K562 (cell line): ENCODE results near the gene ALDOB. TPM values are rescaled to one million over a fixed set of nuclear protein-coding genes. Genes with fewer than 3 reads are reported as not detected.

ENCODE experiments used
- ATAC-seq: fragments of 200-7000 bp; cut with Tn5 transposase; 3 replicates; pipeline ENCODE4 v1.9.1; 2020; ENCODE audit warnings: moderate library complexity
- BruUV-seq: library from RNA; stranded (reverse); fragments of 400-500 nt; replicated peaks from 2 replicates; lab custom pipeline; 2021; lab: Mats Ljungman, UMichigan
- CTCF ChIA-PET: fragments of 300-600 bp; formaldehyde crosslinking; extraction: SDS; loops from one replicate; lab custom pipeline; 2021; ENCODE audit warnings: low intra/inter-chr PET ratio; lab: Yijun Ruan, JAX
- POLR2A ChIA-PET: fragments of 300-600, 350-650 bp; sonication (Branson Sonifier 250); formaldehyde crosslinking; extraction: SDS; loops from one replicate; lab custom pipeline; 2021; ENCODE audit warnings: antibody characterized with exemption, inconsistent platforms; lab: Yijun Ruan, JAX
- DNase-seq, 4 experiments: peaks; one replicate each; pipeline versions ENCODE4 v3.0.0 to v3.0.0-alpha.2; 2011 to 2018; ENCODE audit warnings: low spot score in 3 of 4, mixed read lengths in 3 of 4; ENCODE audit errors: extremely low read depth in 1 of 4
- FAIRE-seq: peaks from 2 replicates; lab custom pipeline; 2011; peaks lifted over from hg19 to GRCh38; lab: Jason Lieb, UNC
- H2AFZ ChIP-seq: 2 replicates; pipeline ENCODE4 v1.6.0; 2011; ENCODE audit warnings: low read depth, low read length, control low read depth, inconsistent platforms
- H3K27ac ChIP-seq: fragments of 200-600 bp; 3 replicates; pipeline ENCODE4 v1.8.0; 2011; ENCODE audit warnings: low read depth, mild to moderate bottlenecking, control low read depth, inconsistent platforms, low read length, moderate library complexity, mixed read lengths; ENCODE audit errors: extremely low read depth
- H3K27me3 ChIP-seq, 2 experiments: fragments of 300-600 bp in 1 of 2; 2 replicates in 1 of 2; 3 replicates in 1 of 2; pipeline versions ENCODE4 v1.6.0 to v1.8.0; 2011; ENCODE audit warnings: inconsistent platforms in 2 of 2, low read length in 2 of 2, mild to moderate bottlenecking in 1 of 2, mixed read lengths in 1 of 2, moderate library complexity in 1 of 2; ENCODE audit not compliant: control insufficient read depth in 2 of 2, insufficient read depth in 2 of 2
- H3K36me3 ChIP-seq: fragments of 300-600 bp; 3 replicates; pipeline ENCODE4 v1.8.0; 2011; ENCODE audit warnings: mild to moderate bottlenecking, low read length, inconsistent platforms; ENCODE audit not compliant: control insufficient read depth, insufficient read depth
- H3K4me1 ChIP-seq, 2 experiments: fragments of 200-600 bp in 1 of 2; replicated peaks in 1 of 2; 2 replicates in 1 of 2; 3 replicates in 1 of 2; pipeline versions ENCODE4 v1.5.1 to v1.8.0; 2011; ENCODE audit warnings: inconsistent platforms in 2 of 2, low read length in 2 of 2, mild to moderate bottlenecking in 1 of 2, mixed read lengths in 1 of 2, moderate library complexity in 1 of 2; ENCODE audit not compliant: control insufficient read depth in 2 of 2, insufficient read depth in 2 of 2
- H3K4me2 ChIP-seq: 2 replicates; pipeline ENCODE4 v1.6.1; 2011; ENCODE audit warnings: low read length, control low read depth, inconsistent platforms, mixed read lengths; ENCODE audit not compliant: insufficient read depth
- H3K4me3 ChIP-seq: fragments of 200-600 bp; sonication (generic), shearing (Covaris generic); 2 replicates; pipeline ENCODE4 v1.5.1; 2016; ENCODE audit warnings: control low read depth, inconsistent platforms
- H3K79me2 ChIP-seq: fragments of 200-600 bp; 3 replicates; pipeline ENCODE4 v1.8.0; 2011; ENCODE audit warnings: low read length, inconsistent platforms; ENCODE audit not compliant: control insufficient read depth, insufficient read depth
- H3K9ac ChIP-seq, 2 experiments: 2 replicates each; pipeline versions ENCODE4 v1.6.0 to v1.6.1; 2011; ENCODE audit warnings: low read depth in 2 of 2, low read length in 2 of 2, control low read depth in 1 of 2, inconsistent platforms in 1 of 2, mild to moderate bottlenecking in 1 of 2, mixed read lengths in 1 of 2; ENCODE audit not compliant: insufficient read depth in 1 of 2
- H3K9me1 ChIP-seq: one replicate; pipeline ENCODE4 v1.6.0; 2011; ENCODE audit warnings: inconsistent platforms, mild to moderate bottlenecking, low read length, moderate library complexity; ENCODE audit not compliant: control insufficient read depth, insufficient read depth
- H3K9me3 ChIP-seq: replicated peaks from 2 replicates; pipeline ENCODE4 v1.5.1; 2011; ENCODE audit warnings: low read depth, low read length, inconsistent platforms; ENCODE audit not compliant: control insufficient read depth, insufficient read depth
- H4K20me1 ChIP-seq: replicated peaks from 2 replicates; pipeline ENCODE4 v1.6.1; 2011; ENCODE audit warnings: low read length, inconsistent platforms, mixed read lengths; ENCODE audit not compliant: control insufficient read depth, insufficient read depth
- CBX8 ChIP-seq: fragments of 200-600 bp; sonication (generic); IDR thresholded peaks from 2 replicates; pipeline ENCODE4 v1.6.1; 2012; ENCODE audit warnings: borderline replicate concordance, mixed run types, low read depth, mild to moderate bottlenecking, moderate library complexity, mixed read lengths, low read length, control low read depth, inconsistent platforms; ENCODE audit not compliant: poor library complexity, severe bottlenecking; ENCODE audit errors: extremely low read depth
- EGR1 ChIP-seq: fragments of 450-650 bp; conservative IDR thresholded peaks from 2 replicates; pipeline ENCODE4 v1.6.1; 2017; ENCODE audit warnings: mild to moderate bottlenecking
- HNRNPLL ChIP-seq: fragments of 200-400 bp; formaldehyde crosslinking; IDR thresholded peaks from 2 replicates; pipeline ENCODE4 v1.6.1; 2017; ENCODE audit warnings: low read length, low read depth, mild to moderate bottlenecking; ENCODE audit not compliant: poor library complexity, severe bottlenecking
- MECOM ChIP-seq: fragments of 250-450 bp; sonication (Bioruptor Pico); IDR thresholded peaks from 2 replicates; pipeline ENCODE4 v1.8.0; 2022; ENCODE audit warnings: inconsistent platforms
- ZNF212 ChIP-seq: fragments of 450-650 bp; formaldehyde crosslinking; IDR thresholded peaks from 2 replicates; pipeline ENCODE4 v1.4.0; 2020; ENCODE audit warnings: mild to moderate bottlenecking
- ZNF561 ChIP-seq: fragments of 450-650 bp; formaldehyde crosslinking; conservative IDR thresholded peaks from 2 replicates; pipeline ENCODE4 v1.4.0; 2020; ENCODE audit warnings: mild to moderate bottlenecking, moderate library complexity
- in situ Hi-C: fragments of 300-500 bp; cut with MboI; formaldehyde crosslinking; loops from 4 replicates; pipeline ENCODE4 v1.15.0; 2018; ENCODE audit warnings: inconsistent platforms, mixed read lengths
- intact Hi-C: fragments of 100-400 bp; cut with micrococcal nuclease; formaldehyde crosslinking; loops from 2 replicates; pipeline ENCODE4 v1.14.2; 2022
- polyA plus RNA-seq, 8 experiments: library from polyadenylated mRNA; depleted of rRNA in 4 of 8; stranded (reverse) in 5 of 8; unstranded in 3 of 8; fragments of >200 nt; fragmentation: Nextera tagmentation in 2 of 8; fragmentation: Illumina TruSeq in 1 of 8; extraction: Ambion mirVana in 2 of 8; extraction: Trizol in 1 of 8; gene quantifications; 2 replicates each; pipeline versions ENCODE4 v1.2.1 to v1.2.3, GENCODE V29; 2011 to 2014; ENCODE audit warnings: inconsistent platforms in 1 of 8, missing spikeins in 1 of 8
- total RNA-seq, 7 experiments: library from RNA; depleted of rRNA in 6 of 7; stranded (reverse); fragments of >200 nt in 6 of 7; fragmentation: Illumina TruSeq in 2 of 7; extraction: Trizol in 2 of 7; gene quantifications; 2 replicates each; pipeline versions ENCODE4 v1.2.1 to v1.2.3, GENCODE V29; 2011 to 2021; ENCODE audit warnings: low replicate concordance in 1 of 7
- TF ChIP-seq, protein P1 (sequence below), 3 experiments: IDR thresholded peaks in 2 of 3; conservative IDR thresholded peaks in 1 of 3; 2 replicates each; pipeline ENCODE4 v1.5.1; 2011 to 2012; ENCODE audit warnings: low read length in 3 of 3, mild to moderate bottlenecking in 3 of 3, control low read depth in 2 of 3, improper control_type of control experiment in 1 of 3, inconsistent platforms in 1 of 3, low read depth in 1 of 3, mixed read lengths in 1 of 3, moderate library complexity in 1 of 3; ENCODE audit not compliant: insufficient read depth in 2 of 3
- TF ChIP-seq, protein P2 (sequence below): sonication (generic); formaldehyde crosslinking; IDR thresholded peaks from 2 replicates; pipeline ENCODE4 v1.8.0; 2022; ENCODE audit warnings: mild to moderate bottlenecking, missing genetic modification reagents
- TF ChIP-seq, protein P3 (sequence below), 2 experiments: fragments of 450-650 bp in 1 of 2; sonication (generic) in 1 of 2; formaldehyde crosslinking; conservative IDR thresholded peaks; 2 replicates each; pipeline versions ENCODE4 v1.4.0 to v1.8.1; 2020 to 2022; ENCODE audit warnings: mild to moderate bottlenecking in 1 of 2, missing genetic modification reagents in 1 of 2
- TF ChIP-seq, protein P4 (sequence below): sonication (generic); formaldehyde crosslinking; IDR thresholded peaks from 2 replicates; pipeline ENCODE4 v1.8.0; 2022; ENCODE audit warnings: missing genetic modification reagents, mild to moderate bottlenecking, borderline replicate concordance
- TF ChIP-seq, protein P5 (sequence below): fragments of 450-650 bp; IDR thresholded peaks from 2 replicates; pipeline ENCODE4 v1.6.1; 2014; ENCODE audit warnings: low read depth, mild to moderate bottlenecking, moderate library complexity, borderline replicate concordance

The ALDOB gene
- total and polyA plus RNA-seq, 9 of the 15 experiments (the other 6 are each of a cell fraction or from before 2014, with no cell fraction given), result 0.80 TPM; not detected in 8

DNA sequence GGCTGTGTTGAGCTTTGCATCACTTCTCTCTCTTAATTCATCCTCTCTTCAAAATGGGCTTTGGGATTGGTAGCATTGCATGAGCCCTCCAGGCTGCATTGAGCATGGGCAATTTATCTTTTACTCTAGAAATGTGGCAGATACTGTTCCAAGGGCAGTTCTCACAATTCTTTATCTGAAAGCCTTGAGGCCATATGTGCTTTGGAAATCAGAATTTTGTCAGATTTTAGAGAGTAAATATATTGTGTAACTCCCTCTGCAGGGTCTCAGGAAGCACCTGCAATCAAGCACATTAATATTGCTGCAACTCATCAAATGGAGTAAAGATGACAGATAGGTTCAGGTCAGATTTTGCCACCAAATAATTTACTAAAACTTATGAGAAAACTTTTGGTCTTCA is 17.6 kb downstream of the ALDOB start:
- Histone ChIP-seq H3K4me3 (no peak overlapping the region), H3K9me3 (no peaks in the 10 kb centered on the region), H4K20me1 (no peaks in the 10 kb centered on the region), H3K4me1 (no peaks in the 10 kb centered on the region), H3K79me2 (no peaks in the 10 kb centered on the region), H3K9me1 (no peaks in the 10 kb centered on the region), H3K4me2 (no peak overlapping the region), H3K9ac (no peak overlapping the region), H3K36me3 (no peaks in the 10 kb centered on the region), H3K27me3 (peaks cover 0 to 2% of the 10 kb centered on the region in 2 experiments; a peak in 1 of 5 replicates), H3K27ac (no peak overlapping the region), H2AFZ (no peak overlapping the region)
- TF ChIP-seq ZNF561 (CRISPR knock-in tag), result no peak
- no peak for TF ChIP-seq EGR1
- TF ChIP-seq, protein P1, sequence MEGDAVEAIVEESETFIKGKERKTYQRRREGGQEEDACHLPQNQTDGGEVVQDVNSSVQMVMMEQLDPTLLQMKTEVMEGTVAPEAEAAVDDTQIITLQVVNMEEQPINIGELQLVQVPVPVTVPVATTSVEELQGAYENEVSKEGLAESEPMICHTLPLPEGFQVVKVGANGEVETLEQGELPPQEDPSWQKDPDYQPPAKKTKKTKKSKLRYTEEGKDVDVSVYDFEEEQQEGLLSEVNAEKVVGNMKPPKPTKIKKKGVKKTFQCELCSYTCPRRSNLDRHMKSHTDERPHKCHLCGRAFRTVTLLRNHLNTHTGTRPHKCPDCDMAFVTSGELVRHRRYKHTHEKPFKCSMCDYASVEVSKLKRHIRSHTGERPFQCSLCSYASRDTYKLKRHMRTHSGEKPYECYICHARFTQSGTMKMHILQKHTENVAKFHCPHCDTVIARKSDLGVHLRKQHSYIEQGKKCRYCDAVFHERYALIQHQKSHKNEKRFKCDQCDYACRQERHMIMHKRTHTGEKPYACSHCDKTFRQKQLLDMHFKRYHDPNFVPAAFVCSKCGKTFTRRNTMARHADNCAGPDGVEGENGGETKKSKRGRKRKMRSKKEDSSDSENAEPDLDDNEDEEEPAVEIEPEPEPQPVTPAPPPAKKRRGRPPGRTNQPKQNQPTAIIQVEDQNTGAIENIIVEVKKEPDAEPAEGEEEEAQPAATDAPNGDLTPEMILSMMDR (IDR thresholded peaks at IDR 0.05 in 2 of 3, conservative IDR thresholded peaks at IDR 0.05 in 1 of 3; ENCODE audit: insufficient read depth in 2 of 3, low read depth in 1 of 3, low read length in 3 of 3), result no peak
- TF ChIP-seq ZNF212, result no peak
- TF ChIP-seq, protein P2, sequence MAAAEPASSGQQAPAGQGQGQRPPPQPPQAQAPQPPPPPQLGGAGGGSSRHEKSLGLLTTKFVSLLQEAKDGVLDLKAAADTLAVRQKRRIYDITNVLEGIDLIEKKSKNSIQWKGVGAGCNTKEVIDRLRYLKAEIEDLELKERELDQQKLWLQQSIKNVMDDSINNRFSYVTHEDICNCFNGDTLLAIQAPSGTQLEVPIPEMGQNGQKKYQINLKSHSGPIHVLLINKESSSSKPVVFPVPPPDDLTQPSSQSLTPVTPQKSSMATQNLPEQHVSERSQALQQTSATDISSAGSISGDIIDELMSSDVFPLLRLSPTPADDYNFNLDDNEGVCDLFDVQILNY (CRISPR knock-in tag), result no peak
- TF ChIP-seq, protein P3, sequence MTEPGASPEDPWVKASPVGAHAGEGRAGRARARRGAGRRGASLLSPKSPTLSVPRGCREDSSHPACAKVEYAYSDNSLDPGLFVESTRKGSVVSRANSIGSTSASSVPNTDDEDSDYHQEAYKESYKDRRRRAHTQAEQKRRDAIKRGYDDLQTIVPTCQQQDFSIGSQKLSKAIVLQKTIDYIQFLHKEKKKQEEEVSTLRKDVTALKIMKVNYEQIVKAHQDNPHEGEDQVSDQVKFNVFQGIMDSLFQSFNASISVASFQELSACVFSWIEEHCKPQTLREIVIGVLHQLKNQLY (CRISPR knock-in tag; conservative IDR thresholded peaks at IDR 0.05), result no peak
- TF ChIP-seq HNRNPLL, result no peak
- TF ChIP-seq, protein P4, sequence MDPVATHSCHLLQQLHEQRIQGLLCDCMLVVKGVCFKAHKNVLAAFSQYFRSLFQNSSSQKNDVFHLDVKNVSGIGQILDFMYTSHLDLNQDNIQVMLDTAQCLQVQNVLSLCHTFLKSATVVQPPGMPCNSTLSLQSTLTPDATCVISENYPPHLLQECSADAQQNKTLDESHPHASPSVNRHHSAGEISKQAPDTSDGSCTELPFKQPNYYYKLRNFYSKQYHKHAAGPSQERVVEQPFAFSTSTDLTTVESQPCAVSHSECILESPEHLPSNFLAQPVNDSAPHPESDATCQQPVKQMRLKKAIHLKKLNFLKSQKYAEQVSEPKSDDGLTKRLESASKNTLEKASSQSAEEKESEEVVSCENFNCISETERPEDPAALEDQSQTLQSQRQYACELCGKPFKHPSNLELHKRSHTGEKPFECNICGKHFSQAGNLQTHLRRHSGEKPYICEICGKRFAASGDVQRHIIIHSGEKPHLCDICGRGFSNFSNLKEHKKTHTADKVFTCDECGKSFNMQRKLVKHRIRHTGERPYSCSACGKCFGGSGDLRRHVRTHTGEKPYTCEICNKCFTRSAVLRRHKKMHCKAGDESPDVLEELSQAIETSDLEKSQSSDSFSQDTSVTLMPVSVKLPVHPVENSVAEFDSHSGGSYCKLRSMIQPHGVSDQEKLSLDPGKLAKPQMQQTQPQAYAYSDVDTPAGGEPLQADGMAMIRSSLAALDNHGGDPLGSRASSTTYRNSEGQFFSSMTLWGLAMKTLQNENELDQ, result no peak
- TF ChIP-seq CBX8, result no peak
- TF ChIP-seq MECOM (CRISPR knock-in tag), result no peak
- TF ChIP-seq, protein P5, sequence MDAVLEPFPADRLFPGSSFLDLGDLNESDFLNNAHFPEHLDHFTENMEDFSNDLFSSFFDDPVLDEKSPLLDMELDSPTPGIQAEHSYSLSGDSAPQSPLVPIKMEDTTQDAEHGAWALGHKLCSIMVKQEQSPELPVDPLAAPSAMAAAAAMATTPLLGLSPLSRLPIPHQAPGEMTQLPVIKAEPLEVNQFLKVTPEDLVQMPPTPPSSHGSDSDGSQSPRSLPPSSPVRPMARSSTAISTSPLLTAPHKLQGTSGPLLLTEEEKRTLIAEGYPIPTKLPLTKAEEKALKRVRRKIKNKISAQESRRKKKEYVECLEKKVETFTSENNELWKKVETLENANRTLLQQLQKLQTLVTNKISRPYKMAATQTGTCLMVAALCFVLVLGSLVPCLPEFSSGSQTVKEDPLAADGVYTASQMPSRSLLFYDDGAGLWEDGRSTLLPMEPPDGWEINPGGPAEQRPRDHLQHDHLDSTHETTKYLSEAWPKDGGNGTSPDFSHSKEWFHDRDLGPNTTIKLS, result no peak
- DNase-seq (no peak), ATAC-seq (no peak), FAIRE-seq (no peak)
- intact Hi-C loops, result no loop called here
- CTCF ChIA-PET, result no interaction called here
- in situ Hi-C loops, result no loop called here
- no TSS peak for BruUV-seq
- POLR2A ChIA-PET, result no interaction called here
